Measurements from ENCODE around the gene PAK5.
A peak's percentile ranks its signal among the peaks of the same experiment; 100 is the strongest.

The PAK5 gene

GRCh38 chr20:9617940-9618339 lies 220.9 kb downstream of the PAK5 start:
- DNase-seq (ENCODE audit: low read depth) = peak; percentile 23
- TF ChIP-seq, protein P1, sequence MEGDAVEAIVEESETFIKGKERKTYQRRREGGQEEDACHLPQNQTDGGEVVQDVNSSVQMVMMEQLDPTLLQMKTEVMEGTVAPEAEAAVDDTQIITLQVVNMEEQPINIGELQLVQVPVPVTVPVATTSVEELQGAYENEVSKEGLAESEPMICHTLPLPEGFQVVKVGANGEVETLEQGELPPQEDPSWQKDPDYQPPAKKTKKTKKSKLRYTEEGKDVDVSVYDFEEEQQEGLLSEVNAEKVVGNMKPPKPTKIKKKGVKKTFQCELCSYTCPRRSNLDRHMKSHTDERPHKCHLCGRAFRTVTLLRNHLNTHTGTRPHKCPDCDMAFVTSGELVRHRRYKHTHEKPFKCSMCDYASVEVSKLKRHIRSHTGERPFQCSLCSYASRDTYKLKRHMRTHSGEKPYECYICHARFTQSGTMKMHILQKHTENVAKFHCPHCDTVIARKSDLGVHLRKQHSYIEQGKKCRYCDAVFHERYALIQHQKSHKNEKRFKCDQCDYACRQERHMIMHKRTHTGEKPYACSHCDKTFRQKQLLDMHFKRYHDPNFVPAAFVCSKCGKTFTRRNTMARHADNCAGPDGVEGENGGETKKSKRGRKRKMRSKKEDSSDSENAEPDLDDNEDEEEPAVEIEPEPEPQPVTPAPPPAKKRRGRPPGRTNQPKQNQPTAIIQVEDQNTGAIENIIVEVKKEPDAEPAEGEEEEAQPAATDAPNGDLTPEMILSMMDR (IDR thresholded peaks at IDR 0.05; ENCODE audit: low read length, missing control alignments) = no peak
- H3K4me3 ChIP-seq (replicated peaks; ENCODE audit: low read depth, low read length) = no peak overlapping the region

DNA sequence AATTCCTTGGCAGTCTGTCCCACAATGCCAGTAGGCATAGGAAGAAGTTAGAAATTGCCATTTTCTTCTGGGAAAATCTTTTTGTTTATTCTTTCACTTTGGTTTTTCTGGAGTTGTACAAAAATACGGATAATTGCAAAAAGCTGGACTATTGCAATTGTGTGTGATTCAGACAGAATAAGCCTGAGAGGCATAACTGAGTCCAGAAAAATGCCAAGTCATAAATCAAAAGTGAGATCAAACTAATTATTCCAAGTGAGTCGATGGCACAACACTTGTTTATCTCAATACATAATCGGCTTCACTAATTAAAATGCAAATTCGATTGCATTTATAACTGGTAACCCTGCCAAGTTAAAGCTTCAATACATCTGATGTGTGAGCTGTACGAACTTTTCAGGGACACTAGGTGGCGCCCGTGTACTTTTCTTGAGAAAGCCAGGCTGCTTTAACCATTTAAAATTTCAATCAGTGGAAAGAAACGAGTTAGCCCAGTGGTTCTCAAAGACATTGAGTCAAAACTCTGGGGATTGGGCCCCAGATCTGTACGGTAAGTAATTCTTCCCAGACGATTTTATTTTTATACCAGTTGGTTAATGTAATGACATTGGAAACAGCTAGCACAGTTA lies 221.9 kb downstream of the PAK5 start:
- peak; percentile 75 for DNase-seq (ENCODE audit: low read depth)
- no peak overlapping the region for H3K4me3 ChIP-seq (replicated peaks; ENCODE audit: low read depth, low read length)
- TF ChIP-seq, protein P1 (IDR thresholded peaks at IDR 0.05; ENCODE audit: low read length, missing control alignments) = peak; percentile 81

DNA sequence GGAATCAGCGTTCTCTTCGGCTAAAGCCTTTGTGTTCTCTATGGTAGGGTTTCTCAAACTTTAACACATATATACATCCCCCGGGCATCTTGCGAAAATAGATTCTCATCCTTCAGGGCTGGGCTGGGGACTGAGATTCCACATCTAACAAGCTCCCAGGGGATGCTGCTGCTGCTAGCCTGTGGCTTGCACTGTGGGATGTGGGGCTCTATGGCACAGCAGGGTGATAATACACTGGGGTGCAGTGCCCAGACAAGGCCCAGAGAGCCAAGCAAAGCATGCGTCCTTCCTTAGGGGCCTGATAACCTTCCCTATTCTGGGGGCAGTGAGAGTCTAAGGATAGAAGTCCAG lies 222.4 kb downstream of the PAK5 start:
- H3K4me3 ChIP-seq (replicated peaks; ENCODE audit: low read depth, low read length) = no peak overlapping the region

DNA sequence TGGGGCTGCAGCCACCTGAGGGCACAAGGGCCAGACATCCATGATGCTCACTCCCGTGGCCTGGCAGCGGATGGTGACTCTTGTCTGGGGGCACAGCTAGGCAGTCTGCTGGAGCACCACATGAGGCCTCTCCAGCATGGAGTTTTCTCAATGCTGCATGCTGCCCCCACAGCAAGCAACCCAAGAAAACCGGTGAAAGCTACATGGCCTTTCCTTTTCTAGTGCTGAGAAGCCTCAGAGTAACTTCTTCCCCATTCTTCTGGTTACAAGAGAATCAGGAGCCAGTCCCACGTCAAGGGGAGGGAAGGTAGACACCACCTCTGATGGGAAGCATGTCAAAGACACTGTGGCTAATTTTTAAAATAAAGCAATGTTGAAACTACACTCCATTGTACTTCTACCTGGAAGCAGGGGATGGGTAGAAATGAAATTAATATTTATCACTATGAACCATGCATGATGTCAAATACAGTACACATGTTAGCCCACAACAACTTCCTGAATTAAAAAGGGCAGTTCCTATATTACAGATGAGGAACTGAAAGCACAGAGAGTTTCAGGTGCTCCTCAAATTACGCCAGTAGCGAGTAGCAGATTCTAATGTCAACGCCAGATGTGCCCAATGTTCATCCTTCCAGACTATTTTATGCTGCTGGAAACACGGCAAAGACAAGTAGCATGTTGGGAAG lies 223.0 kb downstream of the PAK5 start:
- TF ChIP-seq, protein P1 (IDR thresholded peaks at IDR 0.05; ENCODE audit: low read length, missing control alignments) = no peak
- H3K4me3 ChIP-seq (replicated peaks; ENCODE audit: low read depth, low read length) = no peak overlapping the region
- DNase-seq (ENCODE audit: low read depth) = no peak

More for the DNA sequence above, 222.4 kb downstream of the PAK5 start:
- TF ChIP-seq, protein P1 (IDR thresholded peaks at IDR 0.05; ENCODE audit: low read length, missing control alignments) = no peak
- DNase-seq (ENCODE audit: low read depth) = no peak

DNA sequence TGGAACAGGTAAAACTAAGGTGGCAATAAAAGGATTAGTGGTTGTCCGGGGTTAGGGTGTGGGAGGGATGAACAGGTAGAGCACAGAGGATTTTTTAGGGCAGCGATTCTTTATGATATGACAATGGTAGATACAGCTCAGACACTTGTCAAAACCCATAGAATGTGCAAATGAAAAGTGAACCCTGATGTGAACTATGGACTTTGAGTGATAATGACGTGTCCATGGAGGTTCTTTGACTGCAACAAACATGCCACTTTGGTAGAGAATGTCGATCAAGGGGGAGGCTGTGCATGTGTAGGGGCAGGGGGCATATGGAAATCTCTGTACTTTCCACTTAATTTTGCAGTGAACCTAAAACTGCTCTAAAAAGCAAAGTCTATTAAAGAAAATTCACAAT lies 223.8 kb downstream of the PAK5 start:
- no peak overlapping the region for H3K4me3 ChIP-seq (replicated peaks; ENCODE audit: low read depth, low read length)
- DNase-seq (ENCODE audit: low read depth) = no peak
- TF ChIP-seq, protein P1 (IDR thresholded peaks at IDR 0.05; ENCODE audit: low read length, missing control alignments) = no peak

DNA sequence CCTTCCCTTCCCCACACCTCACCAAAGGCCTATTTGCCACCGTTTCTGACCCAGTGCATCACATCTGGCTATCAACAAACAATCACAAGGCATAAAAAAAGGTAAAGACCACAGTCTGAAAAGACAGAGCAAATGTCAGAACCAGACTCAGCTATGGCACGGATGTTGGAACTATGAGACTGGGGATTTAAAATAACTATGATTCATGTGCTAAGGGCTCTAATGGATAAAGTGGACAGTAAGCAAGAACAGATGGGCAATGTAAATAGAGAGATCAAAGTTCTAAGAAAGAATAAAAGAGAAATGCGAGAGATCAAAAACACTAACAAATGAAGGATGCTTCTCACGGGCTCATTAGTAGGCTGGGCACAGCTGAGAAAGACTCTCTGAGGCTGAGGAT lies 225.0 kb downstream of the PAK5 start:
- no peak overlapping the region for H3K4me3 ChIP-seq (replicated peaks; ENCODE audit: low read depth, low read length)
- TF ChIP-seq, protein P1 (IDR thresholded peaks at IDR 0.05; ENCODE audit: low read length, missing control alignments) = no peak
- no peak for DNase-seq (ENCODE audit: low read depth)

DNA sequence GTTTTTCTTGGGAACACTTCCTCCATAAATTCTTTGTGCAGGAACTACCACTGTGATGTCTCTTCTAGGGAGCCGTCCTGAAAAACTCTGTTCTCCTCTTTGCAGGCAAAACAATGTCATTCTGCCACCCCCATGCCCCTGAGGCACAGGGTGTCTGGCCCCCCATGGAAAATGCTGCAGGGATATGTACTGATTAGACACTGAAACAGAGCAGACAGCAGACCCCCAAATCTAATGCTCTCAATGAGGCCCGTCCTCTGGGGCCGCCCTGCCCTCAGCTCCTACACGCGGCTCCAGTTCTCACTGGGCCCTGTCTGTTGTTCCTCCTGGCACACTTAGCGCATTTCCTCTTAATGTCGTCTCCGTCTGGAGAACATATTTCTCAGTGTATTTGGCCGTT lies 227.0 kb downstream of the PAK5 start:
- TF ChIP-seq, protein P1 (IDR thresholded peaks at IDR 0.05; ENCODE audit: low read length, missing control alignments) = no peak
- no peak for DNase-seq (ENCODE audit: low read depth)
- no peak overlapping the region for H3K4me3 ChIP-seq (replicated peaks; ENCODE audit: low read depth, low read length)

All from fibroblast of pulmonary artery (primary cell).